Neural cell (in vitro differentiated cells): ENCODE data around the gene CAV2. TPM values are rescaled to one million over a fixed set of nuclear protein-coding genes. Genes with fewer than 3 reads are reported as not detected.
A peak's percentile ranks its signal among the peaks of the same experiment; 100 is the strongest.

ENCODE experiments used
- H2AFZ ChIP-seq: fragments of 200-600, 300-800 bp; sonication (generic), shearing (Covaris generic); 2 replicates; pipeline ENCODE4 v1.6.0; 2014; ENCODE audit warnings: low read depth, mild to moderate bottlenecking, antibody characterized with exemption, low read length, moderate library complexity
- H3F3A ChIP-seq: fragments of 200-600 bp; shearing (Covaris generic); 2 replicates; pipeline ENCODE4 v1.6.1; 2016; ENCODE audit warnings: mild to moderate bottlenecking, moderate library complexity, mixed read lengths, antibody characterized with exemption, low read length; ENCODE audit not compliant: insufficient read depth, poor library complexity, severe bottlenecking
- H3K27ac ChIP-seq: fragments of 200-600, 300-800 bp; sonication (generic), shearing (Covaris generic); 2 replicates; pipeline ENCODE4 v1.5.1; 2014; ENCODE audit warnings: mild to moderate bottlenecking, low read length, moderate library complexity
- H3K27me3 ChIP-seq: fragments of 300-800, 200-600 bp; sonication (generic), shearing (Covaris generic); 2 replicates; pipeline ENCODE4 v1.6.0; 2014; ENCODE audit warnings: mild to moderate bottlenecking, low read depth, low read length, moderate library complexity; ENCODE audit not compliant: insufficient read depth
- H3K36me3 ChIP-seq: fragments of 300-800, 200-600 bp; sonication (generic), shearing (Covaris generic); 2 replicates; pipeline ENCODE4 v1.5.1; 2014; ENCODE audit warnings: mild to moderate bottlenecking, antibody characterized with exemption, low read length, moderate library complexity; ENCODE audit not compliant: insufficient read depth
- H3K4me2 ChIP-seq: fragments of 300-800, 200-600 bp; sonication (generic), shearing (Covaris generic); 2 replicates; pipeline ENCODE4 v1.6.0; 2014; ENCODE audit warnings: mild to moderate bottlenecking, low read length
- H3K4me3 ChIP-seq: fragments of 300-800, 200-600 bp; sonication (generic), shearing (Covaris generic); 2 replicates; pipeline ENCODE4 v1.5.1; 2014; ENCODE audit warnings: mild to moderate bottlenecking, low read length, moderate library complexity
- H3K79me2 ChIP-seq: fragments of 200-600 bp; shearing (Covaris generic); replicated peaks from 2 replicates; pipeline ENCODE4 v1.6.0; 2014; ENCODE audit warnings: mild to moderate bottlenecking, low read length, moderate library complexity; ENCODE audit not compliant: insufficient read depth
- H3K9ac ChIP-seq: fragments of 300-800, 200-600 bp; sonication (generic), shearing (Covaris generic); 2 replicates; pipeline ENCODE4 v1.6.1; 2016; ENCODE audit warnings: mild to moderate bottlenecking, low read length, mixed read lengths
- H3K9me2 ChIP-seq: fragments of 200-600 bp; shearing (Covaris generic); 2 replicates; pipeline ENCODE4 v1.6.1; 2016; ENCODE audit warnings: mild to moderate bottlenecking, low read length, mixed read lengths; ENCODE audit not compliant: insufficient read depth
- H3K9me3 ChIP-seq: fragments of 200-600, 300-800 bp; sonication (generic), shearing (Covaris generic); 2 replicates; pipeline ENCODE4 v1.6.1; 2016; ENCODE audit warnings: mild to moderate bottlenecking, mixed run types, low read length, moderate library complexity, mixed read lengths
- H4K20me1 ChIP-seq: fragments of 200-600 bp; shearing (Covaris generic); 2 replicates; pipeline ENCODE4 v1.6.1; 2016; ENCODE audit warnings: mild to moderate bottlenecking, mixed run types; ENCODE audit not compliant: insufficient read depth
- EP300 ChIP-seq: fragments of 450-650 bp; conservative IDR thresholded peaks from 2 replicates; pipeline ENCODE4 v1.6.1; 2014; ENCODE audit warnings: antibody characterized with exemption, mild to moderate bottlenecking, moderate library complexity; ENCODE audit not compliant: poor library complexity, severe bottlenecking
- EZH2 ChIP-seq: fragments of 200-600, 300-800 bp; shearing (Covaris generic), sonication (generic); IDR thresholded peaks from 2 replicates; pipeline ENCODE4 v1.6.1; 2014; ENCODE audit warnings: antibody characterized with exemption, low read length, borderline replicate concordance, mild to moderate bottlenecking; ENCODE audit not compliant: insufficient read depth, poor library complexity, severe bottlenecking
- MXI1 ChIP-seq: fragments of 450-650 bp; conservative IDR thresholded peaks from 2 replicates; pipeline ENCODE4 v1.6.1; 2014; ENCODE audit warnings: antibody characterized with exemption, mild to moderate bottlenecking; ENCODE audit not compliant: poor library complexity, severe bottlenecking
- POLR2AphosphoS5 ChIP-seq: IDR thresholded peaks from 2 replicates; pipeline ENCODE4 v1.6.1; 2012
- RAD21 ChIP-seq: fragments of 450-650 bp; conservative IDR thresholded peaks from 2 replicates; pipeline ENCODE4 v1.6.1; 2014; ENCODE audit warnings: antibody characterized with exemption, mild to moderate bottlenecking, moderate library complexity
- SMC3 ChIP-seq: fragments of 450-650 bp; conservative IDR thresholded peaks from 2 replicates; pipeline ENCODE4 v1.6.1; 2014; ENCODE audit warnings: antibody characterized with exemption, mild to moderate bottlenecking, moderate library complexity; ENCODE audit not compliant: poor library complexity
- TAF1 ChIP-seq: IDR thresholded peaks from 2 replicates; pipeline ENCODE4 v1.6.1; 2012; ENCODE audit warnings: low read depth
- polyA plus RNA-seq: library from polyadenylated mRNA; depleted of rRNA; stranded (reverse); fragments of >200 nt; gene quantifications from 2 replicates; pipeline ENCODE4 v1.2.3, GENCODE V29; 2014
- TF ChIP-seq, protein P1 (sequence below): IDR thresholded peaks from 2 replicates; pipeline ENCODE4 v1.6.1; 2012; ENCODE audit warnings: borderline replicate concordance
- TF ChIP-seq, protein P2 (sequence below): fragments of 450-650 bp; IDR thresholded peaks from 2 replicates; pipeline ENCODE4 v1.5.1; 2014; ENCODE audit warnings: antibody characterized with exemption, mild to moderate bottlenecking, moderate library complexity; ENCODE audit not compliant: poor library complexity, severe bottlenecking

CAV2 gene
- polyA plus RNA-seq, 1 donor from 2014 or later, result not detected

DNA sequence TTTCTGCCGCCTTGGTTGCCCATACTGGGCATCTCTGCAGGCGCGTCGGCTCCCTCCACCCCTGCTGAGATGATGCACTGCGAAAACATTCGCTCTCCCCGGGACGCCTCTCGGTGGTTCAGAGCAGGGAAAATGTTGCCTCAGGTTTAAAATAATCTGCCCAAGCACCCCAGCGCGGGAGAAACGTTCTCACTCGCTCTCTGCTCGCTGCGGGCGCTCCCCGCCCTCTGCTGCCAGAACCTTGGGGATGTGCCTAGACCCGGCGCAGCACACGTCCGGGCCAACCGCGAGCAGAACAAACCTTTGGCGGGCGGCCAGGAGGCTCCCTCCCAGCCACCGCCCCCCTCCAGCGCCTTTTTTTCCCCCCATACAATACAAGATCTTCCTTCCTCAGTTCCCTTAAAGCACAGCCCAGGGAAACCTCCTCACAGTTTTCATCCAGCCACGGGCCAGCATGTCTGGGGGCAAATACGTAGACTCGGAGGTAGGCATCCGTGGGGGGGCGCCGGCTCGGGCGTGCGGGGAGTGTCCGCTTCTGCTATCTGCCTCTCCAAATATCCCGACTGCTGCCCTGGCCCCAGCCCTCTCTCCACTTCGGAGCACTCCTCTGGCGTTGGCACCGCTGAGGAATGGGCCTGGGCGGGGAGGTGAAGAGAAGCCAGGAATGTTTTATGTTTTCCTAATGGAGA, 25.2 kb downstream of the CAV2 start, which contains the start of gene CAV1:
CAV1 (plus strand) TSS at position 428 of the 689 bp plus-strand sequence; CDS start at position 455, 27 bp downstream.
- no peak within 1 kb of the TSS for H3K27ac ChIP-seq

GRCh38 chr7:116525298-116525912, 25.9 kb downstream of the CAV2 start:
- Histone ChIP-seq H3K9ac (no peak overlapping the region), H4K20me1 (no peaks in the 10 kb centered on the region), H3K79me2 (no peaks in the 10 kb centered on the region), H3K9me2 (no peaks in the 10 kb centered on the region), H3K4me2 (peak overlapping the region; percentile 55), H3K36me3 (no peaks in the 10 kb centered on the region), H3K27me3 (peaks cover 56% of the 10 kb centered on the region), H3F3A (no peaks in the 10 kb centered on the region), H3K9me3 (no peaks in the 10 kb centered on the region), H3K27ac (no peak overlapping the region), H3K4me3 (peak overlapping the region; percentile 74), H2AFZ (no peak overlapping the region)
- TF ChIP-seq, protein P1, sequence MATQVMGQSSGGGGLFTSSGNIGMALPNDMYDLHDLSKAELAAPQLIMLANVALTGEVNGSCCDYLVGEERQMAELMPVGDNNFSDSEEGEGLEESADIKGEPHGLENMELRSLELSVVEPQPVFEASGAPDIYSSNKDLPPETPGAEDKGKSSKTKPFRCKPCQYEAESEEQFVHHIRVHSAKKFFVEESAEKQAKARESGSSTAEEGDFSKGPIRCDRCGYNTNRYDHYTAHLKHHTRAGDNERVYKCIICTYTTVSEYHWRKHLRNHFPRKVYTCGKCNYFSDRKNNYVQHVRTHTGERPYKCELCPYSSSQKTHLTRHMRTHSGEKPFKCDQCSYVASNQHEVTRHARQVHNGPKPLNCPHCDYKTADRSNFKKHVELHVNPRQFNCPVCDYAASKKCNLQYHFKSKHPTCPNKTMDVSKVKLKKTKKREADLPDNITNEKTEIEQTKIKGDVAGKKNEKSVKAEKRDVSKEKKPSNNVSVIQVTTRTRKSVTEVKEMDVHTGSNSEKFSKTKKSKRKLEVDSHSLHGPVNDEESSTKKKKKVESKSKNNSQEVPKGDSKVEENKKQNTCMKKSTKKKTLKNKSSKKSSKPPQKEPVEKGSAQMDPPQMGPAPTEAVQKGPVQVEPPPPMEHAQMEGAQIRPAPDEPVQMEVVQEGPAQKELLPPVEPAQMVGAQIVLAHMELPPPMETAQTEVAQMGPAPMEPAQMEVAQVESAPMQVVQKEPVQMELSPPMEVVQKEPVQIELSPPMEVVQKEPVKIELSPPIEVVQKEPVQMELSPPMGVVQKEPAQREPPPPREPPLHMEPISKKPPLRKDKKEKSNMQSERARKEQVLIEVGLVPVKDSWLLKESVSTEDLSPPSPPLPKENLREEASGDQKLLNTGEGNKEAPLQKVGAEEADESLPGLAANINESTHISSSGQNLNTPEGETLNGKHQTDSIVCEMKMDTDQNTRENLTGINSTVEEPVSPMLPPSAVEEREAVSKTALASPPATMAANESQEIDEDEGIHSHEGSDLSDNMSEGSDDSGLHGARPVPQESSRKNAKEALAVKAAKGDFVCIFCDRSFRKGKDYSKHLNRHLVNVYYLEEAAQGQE, result no peak
- no peak for TF ChIP-seq SMC3
- TF ChIP-seq POLR2AphosphoS5, result no peak

More for the DNA sequence above, 25.2 kb downstream of the CAV2 start, which contains the start of gene CAV1:
- H3F3A ChIP-seq, result no peaks in the 10 kb centered on the region
- no peak within 1 kb of the TSS for H3K9ac ChIP-seq
- H3K36me3 ChIP-seq, result no peaks in the 10 kb centered on the region
- TF ChIP-seq, protein P1, result no peak
- TF ChIP-seq MXI1, result no peak
- TF ChIP-seq EP300, result no peak
- no peak for TF ChIP-seq RAD21
- no peak for TF ChIP-seq TAF1
- no peak for TF ChIP-seq POLR2AphosphoS5
- TF ChIP-seq, protein P2, sequence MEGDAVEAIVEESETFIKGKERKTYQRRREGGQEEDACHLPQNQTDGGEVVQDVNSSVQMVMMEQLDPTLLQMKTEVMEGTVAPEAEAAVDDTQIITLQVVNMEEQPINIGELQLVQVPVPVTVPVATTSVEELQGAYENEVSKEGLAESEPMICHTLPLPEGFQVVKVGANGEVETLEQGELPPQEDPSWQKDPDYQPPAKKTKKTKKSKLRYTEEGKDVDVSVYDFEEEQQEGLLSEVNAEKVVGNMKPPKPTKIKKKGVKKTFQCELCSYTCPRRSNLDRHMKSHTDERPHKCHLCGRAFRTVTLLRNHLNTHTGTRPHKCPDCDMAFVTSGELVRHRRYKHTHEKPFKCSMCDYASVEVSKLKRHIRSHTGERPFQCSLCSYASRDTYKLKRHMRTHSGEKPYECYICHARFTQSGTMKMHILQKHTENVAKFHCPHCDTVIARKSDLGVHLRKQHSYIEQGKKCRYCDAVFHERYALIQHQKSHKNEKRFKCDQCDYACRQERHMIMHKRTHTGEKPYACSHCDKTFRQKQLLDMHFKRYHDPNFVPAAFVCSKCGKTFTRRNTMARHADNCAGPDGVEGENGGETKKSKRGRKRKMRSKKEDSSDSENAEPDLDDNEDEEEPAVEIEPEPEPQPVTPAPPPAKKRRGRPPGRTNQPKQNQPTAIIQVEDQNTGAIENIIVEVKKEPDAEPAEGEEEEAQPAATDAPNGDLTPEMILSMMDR, result no peak
- TF ChIP-seq EZH2, result no peak
- TF ChIP-seq SMC3, result no peak
- H3K9me3 ChIP-seq, result no peaks in the 10 kb centered on the region
- H3K79me2 ChIP-seq, result no peaks in the 10 kb centered on the region
- no peaks in the 10 kb centered on the region for H4K20me1 ChIP-seq
- no peaks in the 10 kb centered on the region for H3K9me2 ChIP-seq
- H3K27me3 ChIP-seq, result peaks cover 56% of the 10 kb centered on the region
- peak within 1 kb of the TSS; percentile 74 for H3K4me3 ChIP-seq
- H2AFZ ChIP-seq, result no peak within 1 kb of the TSS
- peak within 1 kb of the TSS; percentile 55 for H3K4me2 ChIP-seq
